Stimulated activated CD8-positive, alpha-beta memory T cell treated with anti-CD3 and anti-CD28 coated beads, Interleukin-4, amount 100 ng/mL, for 24 hours (primary cell): ENCODE data around the gene P3R3URF.

Experiments
- DNase-seq: peaks from one replicate; pipeline ENCODE4 v3.0.0-alpha.2; 2020; ENCODE audit warnings: low read depth

Gene P3R3URF

GRCh38 chr1:46172321-46172720 lies 4.0 kb downstream of the P3R3URF start:
- DNase-seq: no peak

- DNase-seq: no peak
Observed at GRCh38 chr1:46171871-46172270, 4.4 kb downstream of the P3R3URF start.

- no peak for DNase-seq
Observed at GRCh38 chr1:46171351-46171750, 4.9 kb downstream of the P3R3URF start.

- no peak for DNase-seq
Observed at GRCh38 chr1:46169811-46170454, 6.4 kb downstream of the P3R3URF start.

- DNase-seq: no peak
Observed at GRCh38 chr1:46168477-46168876, 7.8 kb downstream of the P3R3URF start.

GRCh38 chr1:46166521-46167462 lies 9.5 kb downstream of the P3R3URF start:
- DNase-seq: peak; percentile 16

- DNase-seq: no peak
Observed at GRCh38 chr1:46160212-46160611, 16.1 kb downstream of the P3R3URF start.

GRCh38 chr1:46159516-46159915 lies 16.8 kb downstream of the P3R3URF start:
- no peak for DNase-seq

GRCh38 chr1:46158312-46159281 lies 17.7 kb downstream of the P3R3URF start:
- no peak for DNase-seq

- no peak for DNase-seq
Observed at GRCh38 chr1:46157916-46158311, 18.4 kb downstream of the P3R3URF start.

GRCh38 chr1:46153732-46154131 lies 22.6 kb downstream of the P3R3URF start:
- DNase-seq: no peak

GRCh38 chr1:46153228-46153627 lies 23.1 kb downstream of the P3R3URF start:
- no peak for DNase-seq

- no peak for DNase-seq
Observed at GRCh38 chr1:46152016-46152415, 24.3 kb downstream of the P3R3URF start.

- no peak for DNase-seq
Observed at GRCh38 chr1:46150085-46150484, 26.2 kb downstream of the P3R3URF start.

GRCh38 chr1:46148318-46148717 lies 28.0 kb downstream of the P3R3URF start:
- no peak for DNase-seq

GRCh38 chr1:46137916-46138315 lies 38.4 kb downstream of the P3R3URF start:
- DNase-seq: no peak

- no peak for DNase-seq
Observed at GRCh38 chr1:46136711-46137110, 39.6 kb downstream of the P3R3URF start.

GRCh38 chr1:46134660-46135331 lies 41.5 kb downstream of the P3R3URF start:
- DNase-seq: no peak

- DNase-seq: no peak
Observed at GRCh38 chr1:46133781-46134350, 42.4 kb downstream of the P3R3URF start.

- no peak for DNase-seq
Observed at GRCh38 chr1:46133181-46133658, 43.1 kb downstream of the P3R3URF start.
